GM13977 (cell line): ENCODE results near the gene STX8.

ENCODE experiments used
- DNase-seq: peaks from one replicate; pipeline ENCODE4 v3.0.0; 2012; ENCODE audit warnings: low spot score
- in situ Hi-C: fragments of 300-500 bp; cut with MboI; formaldehyde crosslinking; loops from one replicate; pipeline ENCODE4 v1.12.0; 2022; ENCODE audit warnings: low sequenced_read_pairs, low pct_unique_long_range_greater_than_20kb, mixed read lengths, inconsistent platforms; ENCODE audit not compliant: unreplicated experiment
- TF ChIP-seq, protein P1 (sequence below): IDR thresholded peaks from 2 replicates; pipeline ENCODE4 v1.5.1; 2012; ENCODE audit warnings: mild to moderate bottlenecking, control low read depth; ENCODE audit not compliant: insufficient read depth; ENCODE audit errors: extremely low read depth, missing control alignments

Gene STX8

DNA sequence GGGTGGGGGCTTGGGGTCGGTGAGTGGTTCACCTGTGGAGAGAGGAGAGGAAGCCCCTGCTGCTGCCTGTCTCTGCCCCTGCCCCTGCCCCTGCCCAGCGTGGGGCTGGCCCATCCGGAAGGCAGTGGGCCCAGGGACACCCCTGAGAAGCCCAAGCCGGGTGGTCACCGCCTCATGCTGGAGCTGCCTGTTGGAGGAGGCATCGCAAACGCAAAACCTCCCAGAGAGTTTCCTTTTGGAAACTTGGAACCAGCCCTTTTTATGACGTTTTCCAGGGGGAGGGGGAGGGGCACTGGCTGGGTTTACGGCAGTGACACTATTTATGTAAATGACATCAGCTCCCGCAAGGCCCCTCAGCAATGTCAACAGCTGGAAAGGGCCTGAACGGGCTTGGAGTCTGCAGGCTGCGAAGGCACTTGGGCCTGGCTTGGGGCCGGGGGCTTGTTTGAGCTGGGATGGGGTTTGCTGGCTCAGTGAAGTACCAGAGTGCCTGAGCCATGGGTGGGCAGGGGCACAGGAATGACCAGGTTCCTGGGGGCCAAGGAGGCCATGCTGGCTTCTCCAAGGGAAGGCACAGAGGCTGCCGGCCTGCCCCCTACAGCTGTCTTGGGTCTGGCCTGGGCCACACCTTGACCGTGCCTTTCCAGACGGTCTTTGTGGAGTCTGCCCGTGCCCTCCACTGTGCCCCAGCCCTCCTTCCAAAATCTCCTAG, 334.8 kb downstream of the STX8 start:
- in situ Hi-C loops: no loop called here
- TF ChIP-seq, protein P1, sequence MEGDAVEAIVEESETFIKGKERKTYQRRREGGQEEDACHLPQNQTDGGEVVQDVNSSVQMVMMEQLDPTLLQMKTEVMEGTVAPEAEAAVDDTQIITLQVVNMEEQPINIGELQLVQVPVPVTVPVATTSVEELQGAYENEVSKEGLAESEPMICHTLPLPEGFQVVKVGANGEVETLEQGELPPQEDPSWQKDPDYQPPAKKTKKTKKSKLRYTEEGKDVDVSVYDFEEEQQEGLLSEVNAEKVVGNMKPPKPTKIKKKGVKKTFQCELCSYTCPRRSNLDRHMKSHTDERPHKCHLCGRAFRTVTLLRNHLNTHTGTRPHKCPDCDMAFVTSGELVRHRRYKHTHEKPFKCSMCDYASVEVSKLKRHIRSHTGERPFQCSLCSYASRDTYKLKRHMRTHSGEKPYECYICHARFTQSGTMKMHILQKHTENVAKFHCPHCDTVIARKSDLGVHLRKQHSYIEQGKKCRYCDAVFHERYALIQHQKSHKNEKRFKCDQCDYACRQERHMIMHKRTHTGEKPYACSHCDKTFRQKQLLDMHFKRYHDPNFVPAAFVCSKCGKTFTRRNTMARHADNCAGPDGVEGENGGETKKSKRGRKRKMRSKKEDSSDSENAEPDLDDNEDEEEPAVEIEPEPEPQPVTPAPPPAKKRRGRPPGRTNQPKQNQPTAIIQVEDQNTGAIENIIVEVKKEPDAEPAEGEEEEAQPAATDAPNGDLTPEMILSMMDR: no peak
- peak; percentile 52 for DNase-seq

DNA sequence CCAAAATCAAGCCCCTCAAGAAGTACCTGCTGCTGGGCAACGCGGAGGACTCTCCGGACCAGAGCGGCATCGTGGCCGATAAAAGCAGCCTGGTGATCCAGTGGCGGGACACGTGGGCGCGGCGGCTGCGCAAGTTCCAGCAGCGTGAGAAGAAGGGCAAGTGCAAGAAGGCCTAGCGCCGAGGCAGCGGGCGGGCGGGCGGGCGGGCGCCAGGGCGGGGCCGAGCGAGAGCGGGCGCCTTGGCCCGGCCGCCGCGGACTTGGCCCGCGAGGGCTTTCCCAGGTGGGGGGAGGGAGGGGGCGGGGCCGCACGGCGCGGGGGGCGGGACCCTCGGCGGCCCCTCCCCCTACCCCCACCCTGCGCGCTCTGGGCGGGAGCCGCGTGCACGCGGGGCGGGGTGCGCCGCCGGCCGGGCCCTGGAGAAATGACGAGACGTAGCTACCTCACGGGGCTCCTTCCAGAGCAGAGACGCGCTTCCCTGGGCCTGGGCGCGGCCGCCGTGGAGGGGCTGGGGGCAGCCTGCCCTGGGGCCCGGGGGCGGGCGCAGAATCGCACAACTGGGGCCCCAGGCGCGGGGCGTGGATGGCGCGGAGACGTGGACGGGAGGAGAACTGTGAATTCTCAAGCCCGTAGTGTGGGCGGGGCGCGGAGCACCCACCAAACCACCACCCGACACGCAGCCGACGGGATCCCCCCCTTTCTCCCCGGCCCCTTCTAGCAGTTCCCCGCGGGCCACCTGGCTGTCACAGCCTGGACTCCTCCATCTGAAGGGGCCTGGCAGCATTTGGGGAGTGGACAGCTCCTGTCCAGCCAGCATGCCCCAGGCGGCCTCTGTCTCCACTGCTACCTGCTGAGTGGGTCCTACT, 335.6 kb downstream of the STX8 start:
- TF ChIP-seq, protein P1: no peak
- DNase-seq: peak; percentile 96
- in situ Hi-C loops: no loop called here

DNA sequence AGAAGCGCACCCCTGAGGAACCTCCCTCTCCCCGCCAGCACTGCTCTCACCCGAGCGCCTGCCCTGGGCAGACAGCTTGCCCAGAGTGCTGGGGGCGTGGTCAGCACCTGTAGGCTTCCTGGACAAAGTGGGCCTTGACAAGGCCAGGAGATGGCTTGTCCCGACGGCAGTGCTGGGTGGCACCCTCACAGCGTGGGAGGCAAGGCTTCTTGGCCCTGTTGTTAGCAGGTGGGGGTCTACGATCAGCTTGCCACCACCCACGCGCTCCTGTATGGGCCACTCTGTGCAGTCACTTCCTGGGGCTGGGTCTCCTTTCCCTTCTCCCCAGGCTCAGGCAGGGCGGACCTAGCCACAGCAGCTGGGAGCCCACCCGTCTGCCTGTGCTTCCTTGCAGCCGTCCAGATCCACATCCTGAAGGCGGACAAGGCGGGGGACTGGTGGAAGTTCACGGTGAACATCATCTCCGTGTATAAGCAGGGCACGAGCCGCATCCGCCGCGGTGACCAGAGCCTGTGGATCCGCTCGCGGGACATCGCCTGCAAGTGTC, 336.3 kb downstream of the STX8 start:
- no peak for DNase-seq
- in situ Hi-C loops: no loop called here
- TF ChIP-seq, protein P1: no peak

DNA sequence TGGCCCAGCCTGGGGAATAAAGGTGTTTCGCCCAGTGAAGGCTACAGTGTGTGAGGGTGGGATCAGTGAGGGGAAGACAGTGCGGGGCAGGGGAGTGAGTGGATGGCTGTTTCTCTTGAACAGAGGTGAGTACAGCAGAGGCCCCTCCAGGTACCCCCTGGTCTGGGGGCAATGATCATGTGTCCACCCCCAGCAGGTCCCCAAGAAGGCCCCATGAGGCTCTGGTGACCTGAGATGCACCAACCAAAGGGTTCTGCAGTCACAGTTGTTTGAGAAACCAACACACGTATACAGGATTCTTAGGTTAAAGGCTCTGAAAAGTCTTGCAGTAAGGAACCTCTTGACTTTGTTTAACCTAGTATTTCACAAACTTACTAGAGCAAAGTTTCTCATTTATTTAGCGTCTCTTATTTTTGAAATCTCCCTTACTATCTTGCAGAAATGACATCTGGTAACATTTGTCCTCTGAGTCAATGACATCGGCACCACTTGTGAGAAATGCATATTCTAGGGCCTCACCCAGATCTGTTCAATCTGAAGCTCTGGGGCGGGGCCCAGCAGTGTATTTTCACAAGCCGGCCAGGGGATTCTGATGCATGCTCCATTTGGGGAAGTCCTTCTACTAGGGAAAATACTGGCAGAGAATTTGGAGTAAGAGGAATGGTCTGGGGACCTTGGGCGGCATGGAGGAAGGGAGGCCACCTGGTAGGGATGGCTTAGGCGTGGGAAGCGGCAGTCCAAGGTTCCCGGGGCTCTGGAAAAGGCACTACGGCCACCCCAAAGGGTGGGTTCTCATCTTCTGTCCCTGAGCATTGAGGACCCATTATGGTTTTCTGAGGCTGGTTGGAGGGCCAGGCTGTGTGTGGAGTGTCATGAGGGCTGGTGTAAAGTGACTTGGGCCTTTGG, 337.0 kb downstream of the STX8 start:
- in situ Hi-C loops: no loop called here
- TF ChIP-seq, protein P1: no peak
- no peak for DNase-seq

DNA sequence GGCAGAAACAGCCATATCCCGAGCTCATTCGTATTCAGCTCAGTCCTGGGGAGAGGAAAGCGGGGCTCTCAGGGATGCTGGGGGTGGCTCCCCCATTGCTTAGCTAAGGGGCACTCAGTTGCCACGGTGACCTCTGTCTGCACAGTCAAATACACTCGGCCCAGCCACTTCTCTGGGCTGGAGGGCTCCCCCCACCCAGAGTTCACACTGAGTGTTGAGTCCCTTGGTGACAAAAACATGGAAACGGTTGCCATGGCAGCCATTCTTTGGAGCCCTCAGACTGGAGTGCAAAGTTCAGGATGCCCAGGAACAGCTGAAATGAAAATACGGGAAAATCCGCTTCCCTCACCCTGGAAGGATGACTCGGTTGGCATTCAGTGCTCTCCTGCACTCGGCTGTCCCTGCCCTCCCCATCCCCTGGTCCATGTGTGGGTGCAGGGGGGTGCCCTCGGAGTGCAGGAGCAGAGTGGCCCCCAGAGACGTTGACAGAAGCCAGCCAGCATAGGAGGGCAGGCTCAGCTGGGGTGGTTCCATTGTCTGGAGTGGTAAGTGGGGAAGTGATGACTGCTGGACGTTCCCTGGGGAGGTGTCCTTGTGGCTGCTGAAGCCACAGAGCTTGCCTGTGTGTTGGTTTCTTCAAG, 337.8 kb downstream of the STX8 start:
- TF ChIP-seq, protein P1: no peak
- no peak for DNase-seq
- in situ Hi-C loops: no loop called here
